OCI-LY3 (cell line): Measurements from ENCODE around the gene ERC1.

Experiments
- H2AFZ ChIP-seq: fragments of 200-600, 300-600 bp; shearing (Covaris generic); 2 replicates; pipeline ENCODE4 v1.6.0; 2014; ENCODE audit warnings: antibody characterized with exemption, low read depth, low read length
- H3K27ac ChIP-seq: fragments of 200-600, 300-600 bp; sonication (generic); 2 replicates; pipeline ENCODE4 v1.5.1; 2014; ENCODE audit warnings: mild to moderate bottlenecking, low read length, moderate library complexity, mixed read lengths
- H3K27me3 ChIP-seq: fragments of 200-600, 300-600 bp; sonication (generic); 2 replicates; pipeline ENCODE4 v1.6.1; 2014; ENCODE audit warnings: low read depth, low read length, mixed read lengths
- H3K36me3 ChIP-seq: fragments of 200-600, 300-600 bp; sonication (generic); replicated peaks from 2 replicates; pipeline ENCODE3; 2014; ENCODE audit warnings: low read depth, low read length, mixed read lengths
- H3K4me1 ChIP-seq: fragments of 300-600, 200-600 bp; sonication (generic); 2 replicates; pipeline ENCODE4 v1.6.1; 2014; ENCODE audit warnings: low read length, mixed read lengths
- H3K4me2 ChIP-seq: fragments of 200-600, 300-600 bp; sonication (generic); 2 replicates; pipeline ENCODE4 v1.6.1; 2014; ENCODE audit warnings: low read length, mixed read lengths
- H3K4me3 ChIP-seq: fragments of 300-600, 200-600 bp; sonication (generic); 2 replicates; pipeline ENCODE4 v1.5.1; 2014; ENCODE audit warnings: antibody characterized with exemption, mild to moderate bottlenecking, low read length, moderate library complexity
- H3K79me2 ChIP-seq: fragments of 300-600, 200-600 bp; shearing (Covaris generic); 2 replicates; pipeline ENCODE4 v1.6.1; 2014; ENCODE audit warnings: mild to moderate bottlenecking, low read length, mixed read lengths
- H3K9ac ChIP-seq: fragments of 300-600, 200-600 bp; shearing (Covaris generic); 2 replicates; pipeline ENCODE4 v1.6.0; 2014; ENCODE audit warnings: mild to moderate bottlenecking, low read length, moderate library complexity
- H3K9me3 ChIP-seq: fragments of 200-600, 300-600 bp; shearing (Covaris generic); 2 replicates; pipeline ENCODE4 v1.6.1; 2014; ENCODE audit warnings: low read length, mixed read lengths; ENCODE audit not compliant: insufficient read depth
- H4K20me1 ChIP-seq: fragments of 200-600, 300-600 bp; sonication (generic); 2 replicates; pipeline ENCODE4 v1.6.1; 2016; ENCODE audit warnings: low read length, mixed read lengths; ENCODE audit not compliant: insufficient read depth
- EZH2phosphoT487 ChIP-seq: fragments of 200-600 bp; shearing (Covaris generic); IDR thresholded peaks from 2 replicates; pipeline ENCODE4 v1.6.1; 2018; ENCODE audit warnings: antibody characterized with exemption, mixed run types, low read depth
- TF ChIP-seq, protein P1 (sequence below): fragments of 200-600, 300-600 bp; sonication (generic); IDR thresholded peaks from 2 replicates; pipeline ENCODE4 v1.5.1; 2014; ENCODE audit warnings: antibody characterized with exemption, low read length, low read depth

ERC1 gene

DNA sequence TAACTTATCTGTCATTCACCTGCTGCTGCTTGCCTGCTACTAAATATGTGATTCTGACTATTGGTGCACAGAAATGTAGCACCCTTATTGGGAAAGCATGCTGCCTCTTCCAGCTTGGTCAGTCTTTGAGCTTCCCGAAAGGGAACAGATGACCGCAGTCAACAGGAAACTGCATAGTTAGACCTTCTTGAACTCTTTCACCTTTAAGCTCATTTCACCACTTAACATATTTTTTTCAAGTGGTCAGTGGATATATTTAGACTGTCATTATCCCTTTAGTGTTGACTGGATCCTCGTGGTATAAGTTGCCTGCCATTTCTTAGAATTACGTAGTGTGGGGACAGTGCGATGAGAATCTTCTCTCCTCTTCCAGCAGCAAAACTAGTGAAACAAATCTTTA, 378.4 kb downstream of the ERC1 start:
- Histone ChIP-seq H3K9ac (no peak overlapping the region), H3K36me3 (no peaks in the 10 kb centered on the region), H3K9me3 (no peaks in the 10 kb centered on the region), H3K27me3 (no peaks in the 10 kb centered on the region), H3K79me2 (no peaks in the 10 kb centered on the region), H3K27ac (no peak overlapping the region), H3K4me1 (peaks cover 5% of the 10 kb centered on the region), H2AFZ (no peak overlapping the region), H3K4me2 (no peak overlapping the region), H3K4me3 (no peak overlapping the region), H4K20me1 (no peaks in the 10 kb centered on the region)
- TF ChIP-seq, protein P1, sequence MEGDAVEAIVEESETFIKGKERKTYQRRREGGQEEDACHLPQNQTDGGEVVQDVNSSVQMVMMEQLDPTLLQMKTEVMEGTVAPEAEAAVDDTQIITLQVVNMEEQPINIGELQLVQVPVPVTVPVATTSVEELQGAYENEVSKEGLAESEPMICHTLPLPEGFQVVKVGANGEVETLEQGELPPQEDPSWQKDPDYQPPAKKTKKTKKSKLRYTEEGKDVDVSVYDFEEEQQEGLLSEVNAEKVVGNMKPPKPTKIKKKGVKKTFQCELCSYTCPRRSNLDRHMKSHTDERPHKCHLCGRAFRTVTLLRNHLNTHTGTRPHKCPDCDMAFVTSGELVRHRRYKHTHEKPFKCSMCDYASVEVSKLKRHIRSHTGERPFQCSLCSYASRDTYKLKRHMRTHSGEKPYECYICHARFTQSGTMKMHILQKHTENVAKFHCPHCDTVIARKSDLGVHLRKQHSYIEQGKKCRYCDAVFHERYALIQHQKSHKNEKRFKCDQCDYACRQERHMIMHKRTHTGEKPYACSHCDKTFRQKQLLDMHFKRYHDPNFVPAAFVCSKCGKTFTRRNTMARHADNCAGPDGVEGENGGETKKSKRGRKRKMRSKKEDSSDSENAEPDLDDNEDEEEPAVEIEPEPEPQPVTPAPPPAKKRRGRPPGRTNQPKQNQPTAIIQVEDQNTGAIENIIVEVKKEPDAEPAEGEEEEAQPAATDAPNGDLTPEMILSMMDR = no peak
- no peak for TF ChIP-seq EZH2phosphoT487

DNA sequence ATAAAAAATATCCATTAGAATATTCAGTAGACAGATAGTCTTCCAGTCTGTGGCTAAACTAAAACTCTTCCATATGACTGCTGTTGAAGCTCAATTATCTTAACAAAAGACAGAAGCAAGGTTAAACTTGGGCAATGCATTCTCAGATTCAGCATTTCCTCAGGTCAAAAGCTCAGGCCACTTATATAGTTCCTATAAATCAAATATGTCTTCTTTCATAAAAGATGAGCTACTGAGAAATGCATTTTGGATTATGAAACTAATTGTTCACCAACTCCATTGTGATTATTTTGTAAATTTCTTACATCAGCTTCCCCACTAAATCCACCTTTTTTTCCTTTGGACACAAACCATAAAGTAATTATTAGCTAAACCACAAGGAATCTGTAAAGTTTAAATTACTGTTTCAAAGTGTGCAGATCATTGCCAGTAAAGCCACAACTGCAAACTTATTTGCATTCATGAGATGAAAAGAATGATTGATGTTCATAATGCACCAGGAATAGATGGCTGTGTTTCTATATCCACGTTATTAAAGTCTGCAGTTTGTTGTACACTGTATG, 379.0 kb downstream of the ERC1 start:
- Histone ChIP-seq H3K4me3 (no peak overlapping the region), H3K9me3 (no peaks in the 10 kb centered on the region), H3K27me3 (no peaks in the 10 kb centered on the region), H4K20me1 (no peaks in the 10 kb centered on the region), H3K4me2 (no peak overlapping the region), H3K79me2 (no peaks in the 10 kb centered on the region), H3K4me1 (peaks cover 5% of the 10 kb centered on the region), H2AFZ (no peak overlapping the region), H3K9ac (no peak overlapping the region), H3K36me3 (no peaks in the 10 kb centered on the region), H3K27ac (no peak overlapping the region)
- TF ChIP-seq, protein P1 = no peak
- no peak for TF ChIP-seq EZH2phosphoT487

DNA sequence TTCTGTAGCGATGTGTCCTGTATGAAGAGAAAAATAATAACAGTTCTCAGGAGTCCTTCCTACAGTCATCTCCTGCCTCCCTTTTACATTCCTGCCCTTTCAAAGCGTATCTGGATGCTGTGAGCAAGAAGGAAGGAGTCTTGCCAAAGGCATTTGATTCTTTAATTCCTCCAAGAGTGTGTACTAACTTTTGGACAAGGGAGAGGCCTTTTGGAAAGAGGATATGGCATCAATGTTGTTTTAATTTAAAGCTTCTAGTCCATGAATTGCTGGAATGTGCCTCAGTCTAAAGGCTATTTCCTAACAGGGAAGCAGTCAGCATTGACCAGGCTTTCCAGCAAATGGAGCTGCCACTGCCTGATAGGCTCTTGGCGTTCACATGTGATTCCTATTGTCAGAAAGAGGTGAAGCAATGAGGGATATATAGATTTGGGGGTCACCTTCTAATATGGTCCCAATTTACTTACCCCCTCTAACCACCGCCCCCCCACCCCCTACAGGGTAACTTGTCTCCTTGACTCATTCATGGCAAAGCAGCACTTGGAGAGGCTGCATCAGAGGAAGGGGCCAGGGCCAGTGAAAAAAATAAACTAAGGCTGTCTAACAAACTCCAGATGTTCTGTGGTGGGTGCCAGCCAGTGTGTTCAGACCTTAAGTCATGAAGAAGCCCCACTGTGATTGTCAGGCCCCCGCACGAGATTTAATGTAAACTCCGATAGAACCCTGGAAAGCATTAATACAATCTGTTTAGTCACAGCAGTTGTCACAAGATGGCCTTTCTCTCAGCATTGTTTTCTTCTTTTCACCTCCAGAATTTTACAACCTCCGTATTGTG, 383.1 kb downstream of the ERC1 start:
- no peaks in the 10 kb centered on the region for H4K20me1 ChIP-seq
- peaks cover 3% of the 10 kb centered on the region for H3K36me3 ChIP-seq
- no peaks in the 10 kb centered on the region for H3K9me3 ChIP-seq

DNA sequence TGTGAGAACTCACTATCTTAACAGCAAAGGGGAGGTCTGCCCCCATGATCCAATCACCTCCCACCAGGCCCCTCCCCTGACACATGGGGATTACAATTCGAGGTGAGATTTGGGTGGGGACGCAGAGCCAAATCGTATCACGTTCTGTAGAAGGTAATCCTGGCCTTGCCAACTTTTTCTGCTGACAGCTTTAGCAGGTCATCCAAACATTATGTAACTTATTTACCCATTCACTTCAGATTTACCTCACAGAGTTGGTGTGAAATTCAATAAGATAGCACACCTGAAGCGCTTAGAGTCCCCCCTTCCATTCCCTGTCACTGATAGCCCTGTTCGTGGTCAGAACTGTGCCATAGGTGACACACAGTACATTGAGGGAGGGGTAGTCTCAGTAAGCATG, 384.3 kb downstream of the ERC1 start:
- H3K4me3 ChIP-seq = no peak overlapping the region
- H3K4me2 ChIP-seq = no peak overlapping the region
- H4K20me1 ChIP-seq = no peaks in the 10 kb centered on the region
- no peak overlapping the region for H3K27ac ChIP-seq
- TF ChIP-seq, protein P1 = no peak
- no peak for TF ChIP-seq EZH2phosphoT487
- peaks cover 9% of the 10 kb centered on the region for H3K4me1 ChIP-seq
- no peaks in the 10 kb centered on the region for H3K9me3 ChIP-seq
- H2AFZ ChIP-seq = no peak overlapping the region
- H3K27me3 ChIP-seq = no peaks in the 10 kb centered on the region
- H3K9ac ChIP-seq = no peak overlapping the region
- peaks cover 3% of the 10 kb centered on the region for H3K36me3 ChIP-seq
- H3K79me2 ChIP-seq = no peaks in the 10 kb centered on the region

More for the DNA sequence above, 383.1 kb downstream of the ERC1 start:
- H3K9ac ChIP-seq = no peak overlapping the region
- no peak overlapping the region for H3K27ac ChIP-seq
- H3K27me3 ChIP-seq = no peaks in the 10 kb centered on the region
- no peak overlapping the region for H2AFZ ChIP-seq
- no peak overlapping the region for H3K4me2 ChIP-seq
- TF ChIP-seq, protein P1 = no peak
- no peak for TF ChIP-seq EZH2phosphoT487
- H3K79me2 ChIP-seq = no peaks in the 10 kb centered on the region
- H3K4me3 ChIP-seq = no peak overlapping the region
- H3K4me1 ChIP-seq = peaks cover 9% of the 10 kb centered on the region
